DOHH2 (cell line): ENCODE measurements around the gene VPS37B.
A peak's percentile ranks its signal among the peaks of the same experiment; 100 is the strongest.
"Not testable (repeated sequence)": the region's sequence is repeated elsewhere in the genome, so short reads cannot be mapped to it uniquely, and the experiment has no call there.

Experiments used
- H3F3A ChIP-seq: fragments of 200-600 bp; sonication (generic), shearing (Covaris generic); 2 replicates; pipeline ENCODE4 v1.6.0; 2016; ENCODE audit warnings: antibody characterized with exemption, mild to moderate bottlenecking; ENCODE audit not compliant: control insufficient read depth, insufficient read depth
- H3K27ac ChIP-seq: fragments of 200-600 bp; sonication (generic); 2 replicates; pipeline ENCODE4 v1.5.1; 2014; ENCODE audit warnings: low read depth, mild to moderate bottlenecking, low read length, moderate library complexity
- H3K27me3 ChIP-seq: fragments of 200-600 bp; sonication (generic); 2 replicates; pipeline ENCODE4 v1.6.1; 2014; ENCODE audit warnings: mild to moderate bottlenecking, low read length, mixed read lengths; ENCODE audit not compliant: control insufficient read depth
- H3K36me3 ChIP-seq: fragments of 200-600 bp; sonication (generic); 2 replicates; pipeline ENCODE4 v1.6.1; 2014; ENCODE audit warnings: mild to moderate bottlenecking, low read length, moderate library complexity, mixed read lengths; ENCODE audit not compliant: control insufficient read depth
- H3K4me1 ChIP-seq: fragments of 200-600 bp; sonication (generic); 2 replicates; pipeline ENCODE4 v1.6.1; 2014; ENCODE audit warnings: mild to moderate bottlenecking, low read length, mixed read lengths; ENCODE audit not compliant: control insufficient read depth
- H3K4me2 ChIP-seq: fragments of 200-600 bp; sonication (generic); 2 replicates; pipeline ENCODE4 v1.6.0; 2014; ENCODE audit warnings: mild to moderate bottlenecking, low read length, moderate library complexity
- H3K4me3 ChIP-seq: fragments of 200-600 bp; sonication (generic); 2 replicates; pipeline ENCODE4 v1.5.1; 2014; ENCODE audit warnings: mild to moderate bottlenecking, low read length, mixed read lengths
- H3K79me2 ChIP-seq: fragments of 200-600 bp; sonication (generic); 2 replicates; pipeline ENCODE4 v1.6.1; 2014; ENCODE audit warnings: mild to moderate bottlenecking, low read length, mixed read lengths; ENCODE audit not compliant: control insufficient read depth
- H3K9me2 ChIP-seq: fragments of 200-600 bp; sonication (generic); replicated peaks from 2 replicates; pipeline ENCODE4 v1.6.1; 2014; ENCODE audit warnings: mild to moderate bottlenecking, low read length, mixed read lengths; ENCODE audit not compliant: control insufficient read depth
- H3K9me3 ChIP-seq: fragments of 200-600 bp; sonication (generic); 2 replicates; pipeline ENCODE4 v1.6.1; 2014; ENCODE audit warnings: antibody characterized with exemption, low read length, mixed read lengths; ENCODE audit not compliant: control insufficient read depth, insufficient read depth
- H4K20me1 ChIP-seq: fragments of 200-600 bp; sonication (generic); 2 replicates; pipeline ENCODE4 v1.6.0; 2014; ENCODE audit warnings: low read depth, mild to moderate bottlenecking, antibody characterized with exemption, low read length, moderate library complexity; ENCODE audit not compliant: control insufficient read depth, insufficient read depth
- EZH2phosphoT487 ChIP-seq: fragments of 200-600 bp; sonication (generic); IDR thresholded peaks from 2 replicates; pipeline ENCODE4 v1.6.1; 2017; ENCODE audit warnings: borderline replicate concordance, mild to moderate bottlenecking, antibody characterized with exemption, low read length, moderate library complexity, mixed read lengths
- TF ChIP-seq, protein P1 (sequence below): fragments of 200-600 bp; sonication (generic); IDR thresholded peaks from one replicate; pipeline ENCODE4 v1.5.1; 2014; ENCODE audit warnings: antibody characterized with exemption, mild to moderate bottlenecking, low read depth, low read length; ENCODE audit not compliant: poor library complexity, severe bottlenecking

The VPS37B gene

DNA sequence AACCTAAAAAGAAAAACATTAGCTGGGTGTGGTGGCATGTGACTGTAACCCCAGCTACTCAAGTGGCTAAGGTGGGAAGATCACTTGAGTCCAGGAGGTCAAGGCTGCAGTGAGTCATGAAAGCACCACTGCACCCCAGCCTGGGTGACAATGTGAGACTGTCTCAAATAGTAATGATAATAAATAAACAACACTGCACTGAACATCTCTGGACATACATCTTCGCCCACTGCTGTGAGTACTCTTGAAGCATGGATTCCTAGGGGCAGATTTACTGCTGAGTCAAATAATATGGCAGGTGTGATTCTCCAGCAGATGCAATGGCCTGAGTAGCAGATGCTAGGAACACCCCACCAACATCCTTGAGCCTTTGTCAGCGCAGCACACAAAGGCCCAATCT lies 46.7 kb upstream of the VPS37B start:
- no peaks in the 10 kb centered on the region for H3K9me2 ChIP-seq
- no peak overlapping the region for H3K27ac ChIP-seq
- no peaks in the 10 kb centered on the region for H3K27me3 ChIP-seq
- TF ChIP-seq, protein P1, sequence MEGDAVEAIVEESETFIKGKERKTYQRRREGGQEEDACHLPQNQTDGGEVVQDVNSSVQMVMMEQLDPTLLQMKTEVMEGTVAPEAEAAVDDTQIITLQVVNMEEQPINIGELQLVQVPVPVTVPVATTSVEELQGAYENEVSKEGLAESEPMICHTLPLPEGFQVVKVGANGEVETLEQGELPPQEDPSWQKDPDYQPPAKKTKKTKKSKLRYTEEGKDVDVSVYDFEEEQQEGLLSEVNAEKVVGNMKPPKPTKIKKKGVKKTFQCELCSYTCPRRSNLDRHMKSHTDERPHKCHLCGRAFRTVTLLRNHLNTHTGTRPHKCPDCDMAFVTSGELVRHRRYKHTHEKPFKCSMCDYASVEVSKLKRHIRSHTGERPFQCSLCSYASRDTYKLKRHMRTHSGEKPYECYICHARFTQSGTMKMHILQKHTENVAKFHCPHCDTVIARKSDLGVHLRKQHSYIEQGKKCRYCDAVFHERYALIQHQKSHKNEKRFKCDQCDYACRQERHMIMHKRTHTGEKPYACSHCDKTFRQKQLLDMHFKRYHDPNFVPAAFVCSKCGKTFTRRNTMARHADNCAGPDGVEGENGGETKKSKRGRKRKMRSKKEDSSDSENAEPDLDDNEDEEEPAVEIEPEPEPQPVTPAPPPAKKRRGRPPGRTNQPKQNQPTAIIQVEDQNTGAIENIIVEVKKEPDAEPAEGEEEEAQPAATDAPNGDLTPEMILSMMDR, result no peak
- no peaks in the 10 kb centered on the region; the same call in 1 of the 2 replicates for H3F3A ChIP-seq
- H3K4me2 ChIP-seq, result no peak overlapping the region
- no peak overlapping the region for H3K4me3 ChIP-seq
- no peaks in the 10 kb centered on the region for H3K36me3 ChIP-seq
- H3K9me3 ChIP-seq, result no peaks in the 10 kb centered on the region
- H3K4me1 ChIP-seq, result peaks cover 15% of the 10 kb centered on the region
- H3K79me2 ChIP-seq, result no peaks in the 10 kb centered on the region
- H4K20me1 ChIP-seq, result no peaks in the 10 kb centered on the region

DNA sequence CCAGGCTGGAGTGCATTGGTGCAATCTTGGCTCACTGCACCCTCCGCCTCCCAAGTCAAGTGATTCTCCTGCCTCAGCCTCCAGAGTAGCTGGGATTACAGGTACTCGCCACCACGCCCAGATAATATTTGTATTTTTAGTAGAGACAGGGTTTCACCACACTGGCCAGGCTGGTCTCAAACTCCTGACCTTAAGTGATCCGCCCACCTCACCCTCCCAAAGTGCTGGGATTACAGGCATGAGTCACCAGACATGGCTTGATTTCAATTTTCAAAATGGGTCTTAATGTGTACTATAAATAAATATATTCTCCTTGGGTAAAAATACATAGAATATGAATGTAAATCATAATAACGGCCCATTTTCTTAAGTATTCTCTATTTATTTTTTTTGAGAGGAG lies 45.4 kb upstream of the VPS37B start:
- not testable (repeated sequence) for H4K20me1 ChIP-seq, H3K27ac ChIP-seq

DNA sequence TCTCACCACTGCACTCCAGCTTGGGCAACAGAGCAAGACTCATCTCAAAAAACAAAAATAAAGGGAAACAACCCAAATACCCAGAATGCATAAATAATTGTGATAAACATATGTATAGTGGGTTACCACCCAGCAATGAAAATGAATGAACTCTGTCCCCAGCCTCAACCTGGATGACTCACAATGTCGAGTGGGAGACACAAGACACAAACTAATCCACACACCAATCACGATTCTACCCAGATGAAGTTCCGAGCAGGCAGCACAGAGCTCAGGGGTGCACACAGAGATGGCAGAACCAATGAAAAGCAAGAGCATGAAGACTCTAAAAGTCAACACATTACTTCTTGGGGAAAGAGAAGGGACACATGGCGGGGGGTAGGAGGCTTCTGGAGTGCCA lies 43.2 kb upstream of the VPS37B start:
- H3K36me3 ChIP-seq, result no peaks in the 10 kb centered on the region
- H3K27ac ChIP-seq, result no peak overlapping the region
- H3K4me2 ChIP-seq, result no peak overlapping the region
- no peaks in the 10 kb centered on the region for H3K9me2 ChIP-seq
- no peaks in the 10 kb centered on the region for H4K20me1 ChIP-seq
- H3K4me1 ChIP-seq, result peaks cover 37% of the 10 kb centered on the region
- no peaks in the 10 kb centered on the region for H3K79me2 ChIP-seq
- peaks cover 11% of the 10 kb centered on the region for H3F3A ChIP-seq
- no peak overlapping the region for H3K4me3 ChIP-seq
- no peak for TF ChIP-seq EZH2phosphoT487
- TF ChIP-seq, protein P1, result no peak
- H3K9me3 ChIP-seq, result 0 out of 2 replicates have a peak, but pooled peaks cover 3% of the 10 kb centered on the region
- H3K27me3 ChIP-seq, result no peaks in the 10 kb centered on the region

More for the DNA sequence above, 45.4 kb upstream of the VPS37B start:
- H3K4me2 ChIP-seq, H3K79me2 ChIP-seq, H3K27me3 ChIP-seq, H3K4me3 ChIP-seq, H3K9me3 ChIP-seq, H3F3A ChIP-seq, H3K9me2 ChIP-seq, H3K36me3 ChIP-seq: not testable (repeated sequence)
- H3K4me1 ChIP-seq, result peaks cover 19% of the 10 kb centered on the region

DNA sequence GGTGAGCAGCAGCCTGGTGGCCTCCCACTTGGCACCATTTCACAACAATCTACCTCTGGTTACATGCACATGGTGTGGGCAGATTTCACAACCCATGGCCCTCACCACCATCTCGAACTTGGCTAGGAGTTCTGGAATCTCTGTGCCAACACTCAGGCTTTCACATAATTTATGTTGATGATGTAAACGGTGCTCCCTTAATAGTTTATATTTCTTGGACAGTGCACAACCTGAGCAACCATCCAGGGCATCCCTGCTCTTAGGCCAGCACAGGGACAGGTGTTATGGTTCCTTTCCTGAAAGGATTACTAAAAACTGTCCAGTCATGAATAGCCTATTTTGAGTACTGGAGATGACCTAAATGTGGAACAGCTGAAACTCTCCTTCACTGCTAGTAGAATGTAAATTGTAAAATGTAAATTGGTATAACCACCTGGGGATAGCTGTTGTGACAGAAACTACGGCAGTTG lies 41.7 kb upstream of the VPS37B start:
- Histone ChIP-seq H3K27ac (no peak overlapping the region), H3K27me3 (no peaks in the 10 kb centered on the region), H3K9me2 (no peaks in the 10 kb centered on the region), H3K36me3 (no peaks in the 10 kb centered on the region), H3K9me3 (0 out of 2 replicates have a peak, but pooled peaks cover 3% of the 10 kb centered on the region), H4K20me1 (no peaks in the 10 kb centered on the region), H3F3A (peaks cover 21% of the 10 kb centered on the region), H3K4me2 (peak overlapping the region; percentile 42), H3K4me3 (0 out of 2 replicates have a peak overlapping the region, but pooled peaks have one; percentile 1), H3K4me1 (peaks cover 52% of the 10 kb centered on the region), H3K79me2 (no peaks in the 10 kb centered on the region)
- no peak for TF ChIP-seq EZH2phosphoT487
- TF ChIP-seq, protein P1, result no peak
